ENCODE data around the gene PROSER3. TPM values are rescaled to one million over a fixed set of nuclear protein-coding genes. Genes with fewer than 3 reads are reported as not detected.

PROSER3 gene
- total and polyA plus RNA-seq, 2 of the 13 experiments (the other 11 are each of a cell fraction or from before 2014, with no cell fraction given), result 5.1 to 5.7 TPM

DNA sequence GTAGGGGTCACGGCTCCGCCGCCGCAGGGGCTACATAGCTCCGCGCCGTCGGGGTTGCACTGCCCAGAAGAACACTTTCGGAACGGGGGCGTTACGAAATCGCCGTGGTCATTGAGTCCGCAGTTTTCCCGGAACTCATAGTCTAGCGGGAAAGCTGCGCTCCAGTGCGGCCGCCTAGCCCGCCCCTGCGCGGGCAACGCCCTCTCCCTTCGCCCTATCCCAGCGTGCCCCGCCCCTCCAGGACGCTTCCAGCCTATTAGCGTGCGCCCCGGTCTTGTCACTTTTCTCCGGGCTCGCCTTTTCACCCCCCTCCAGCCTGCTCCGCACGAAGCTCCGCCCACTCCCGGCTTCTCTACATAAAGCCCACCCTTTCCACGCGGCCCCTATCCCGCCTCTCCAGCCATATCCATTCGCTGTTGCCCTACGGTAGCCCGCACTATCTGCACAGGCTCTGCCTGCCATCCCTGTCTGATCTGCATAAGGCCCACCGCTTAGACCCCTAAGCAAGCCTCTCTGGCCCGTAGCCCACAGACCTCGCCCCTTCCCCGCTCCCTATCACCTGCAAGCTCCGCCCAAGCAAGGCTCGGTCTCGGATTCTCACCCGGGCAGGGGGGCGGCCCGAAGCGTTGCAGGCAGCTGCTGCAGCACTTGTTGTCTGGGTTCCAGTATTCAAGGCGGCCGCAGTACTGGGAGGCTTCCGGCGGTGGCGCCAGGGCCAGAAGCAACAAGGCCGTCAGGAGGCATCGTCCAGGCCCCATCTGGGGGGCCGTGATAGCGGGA lies 17.4 kb upstream of the PROSER3 start (continued):
- TF ChIP-seq, protein P1, sequence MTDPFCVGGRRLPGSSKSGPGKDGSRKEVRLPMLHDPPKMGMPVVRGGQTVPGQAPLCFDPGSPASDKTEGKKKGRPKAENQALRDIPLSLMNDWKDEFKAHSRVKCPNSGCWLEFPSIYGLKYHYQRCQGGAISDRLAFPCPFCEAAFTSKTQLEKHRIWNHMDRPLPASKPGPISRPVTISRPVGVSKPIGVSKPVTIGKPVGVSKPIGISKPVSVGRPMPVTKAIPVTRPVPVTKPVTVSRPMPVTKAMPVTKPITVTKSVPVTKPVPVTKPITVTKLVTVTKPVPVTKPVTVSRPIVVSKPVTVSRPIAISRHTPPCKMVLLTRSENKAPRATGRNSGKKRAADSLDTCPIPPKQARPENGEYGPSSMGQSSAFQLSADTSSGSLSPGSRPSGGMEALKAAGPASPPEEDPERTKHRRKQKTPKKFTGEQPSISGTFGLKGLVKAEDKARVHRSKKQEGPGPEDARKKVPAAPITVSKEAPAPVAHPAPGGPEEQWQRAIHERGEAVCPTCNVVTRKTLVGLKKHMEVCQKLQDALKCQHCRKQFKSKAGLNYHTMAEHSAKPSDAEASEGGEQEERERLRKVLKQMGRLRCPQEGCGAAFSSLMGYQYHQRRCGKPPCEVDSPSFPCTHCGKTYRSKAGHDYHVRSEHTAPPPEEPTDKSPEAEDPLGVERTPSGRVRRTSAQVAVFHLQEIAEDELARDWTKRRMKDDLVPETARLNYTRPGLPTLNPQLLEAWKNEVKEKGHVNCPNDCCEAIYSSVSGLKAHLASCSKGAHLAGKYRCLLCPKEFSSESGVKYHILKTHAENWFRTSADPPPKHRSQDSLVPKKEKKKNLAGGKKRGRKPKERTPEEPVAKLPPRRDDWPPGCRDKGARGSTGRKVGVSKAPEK (CRISPR knock-in tag; IDR thresholded peaks at IDR 0.05; ENCODE audit: borderline replicate concordance), result no peak
- TF ChIP-seq FOXC1 (CRISPR knock-in tag; IDR thresholded peaks at IDR 0.05; ENCODE audit: borderline replicate concordance) (peak; percentile 84; the same call in 1 of the 2 replicates), CREM (IDR thresholded peaks at IDR 0.05) (peak; percentile 47), CREM (CRISPR knock-in tag; IDR thresholded peaks at IDR 0.05) (no peak), ZNF329 (CRISPR knock-in tag; IDR thresholded peaks at IDR 0.05; ENCODE audit: low read depth) (peak; percentile 84; the same call in 1 of the 2 replicates), ZNF652 (CRISPR knock-in tag; IDR thresholded peaks at IDR 0.05; ENCODE audit: borderline replicate concordance, low read depth) (no peak; the same call in 1 of the 2 replicates), TARDBP (CRISPR knock-in tag; IDR thresholded peaks at IDR 0.05) (0 out of 2 replicates have a peak, but pooled peaks have one; percentile 41), TBX3 (IDR thresholded peaks at IDR 0.05; ENCODE audit: borderline replicate concordance) (no peak), ZNF430 (CRISPR knock-in tag; IDR thresholded peaks at IDR 0.05) (peak; percentile 79; the same call in 1 of the 2 replicates), THAP11 (CRISPR knock-in tag; IDR thresholded peaks at IDR 0.05) (peak; percentile 85), ZNF747 (CRISPR knock-in tag; IDR thresholded peaks at IDR 0.05; ENCODE audit: borderline replicate concordance) (0 out of 2 replicates have a peak, but pooled peaks have one; percentile 42), PAX8 (CRISPR knock-in tag; IDR thresholded peaks at IDR 0.05; ENCODE audit: borderline replicate concordance) (no peak), ZNF768 (CRISPR knock-in tag; IDR thresholded peaks at IDR 0.05) (peak; percentile 26; the same call in 1 of the 2 replicates), TEAD2 (CRISPR knock-in tag; IDR thresholded peaks at IDR 0.05) (no peak)
- TF ChIP-seq, protein P2, sequence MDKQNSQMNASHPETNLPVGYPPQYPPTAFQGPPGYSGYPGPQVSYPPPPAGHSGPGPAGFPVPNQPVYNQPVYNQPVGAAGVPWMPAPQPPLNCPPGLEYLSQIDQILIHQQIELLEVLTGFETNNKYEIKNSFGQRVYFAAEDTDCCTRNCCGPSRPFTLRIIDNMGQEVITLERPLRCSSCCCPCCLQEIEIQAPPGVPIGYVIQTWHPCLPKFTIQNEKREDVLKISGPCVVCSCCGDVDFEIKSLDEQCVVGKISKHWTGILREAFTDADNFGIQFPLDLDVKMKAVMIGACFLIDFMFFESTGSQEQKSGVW (CRISPR knock-in tag; IDR thresholded peaks at IDR 0.05; ENCODE audit: borderline replicate concordance), result no peak
- TF ChIP-seq, protein P3, sequence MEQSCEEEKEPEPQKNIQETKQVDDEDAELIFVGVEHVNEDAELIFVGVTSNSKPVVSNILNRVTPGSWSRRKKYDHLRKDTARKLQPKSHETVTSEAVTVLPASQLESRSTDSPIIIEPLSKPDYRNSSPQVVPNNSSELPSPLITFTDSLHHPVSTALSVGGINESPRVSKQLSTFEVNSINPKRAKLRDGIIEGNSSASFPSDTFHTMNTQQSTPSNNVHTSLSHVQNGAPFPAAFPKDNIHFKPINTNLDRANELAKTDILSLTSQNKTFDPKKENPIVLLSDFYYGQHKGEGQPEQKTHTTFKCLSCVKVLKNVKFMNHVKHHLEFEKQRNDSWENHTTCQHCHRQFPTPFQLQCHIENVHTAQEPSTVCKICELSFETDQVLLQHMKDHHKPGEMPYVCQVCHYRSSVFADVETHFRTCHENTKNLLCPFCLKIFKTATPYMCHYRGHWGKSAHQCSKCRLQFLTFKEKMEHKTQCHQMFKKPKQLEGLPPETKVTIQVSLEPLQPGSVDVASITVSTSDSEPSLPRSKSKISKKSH (CRISPR knock-in tag; IDR thresholded peaks at IDR 0.05; ENCODE audit: borderline replicate concordance), result peak; percentile 44; the same call in 1 of the 2 replicates
- TF ChIP-seq, protein P4, sequence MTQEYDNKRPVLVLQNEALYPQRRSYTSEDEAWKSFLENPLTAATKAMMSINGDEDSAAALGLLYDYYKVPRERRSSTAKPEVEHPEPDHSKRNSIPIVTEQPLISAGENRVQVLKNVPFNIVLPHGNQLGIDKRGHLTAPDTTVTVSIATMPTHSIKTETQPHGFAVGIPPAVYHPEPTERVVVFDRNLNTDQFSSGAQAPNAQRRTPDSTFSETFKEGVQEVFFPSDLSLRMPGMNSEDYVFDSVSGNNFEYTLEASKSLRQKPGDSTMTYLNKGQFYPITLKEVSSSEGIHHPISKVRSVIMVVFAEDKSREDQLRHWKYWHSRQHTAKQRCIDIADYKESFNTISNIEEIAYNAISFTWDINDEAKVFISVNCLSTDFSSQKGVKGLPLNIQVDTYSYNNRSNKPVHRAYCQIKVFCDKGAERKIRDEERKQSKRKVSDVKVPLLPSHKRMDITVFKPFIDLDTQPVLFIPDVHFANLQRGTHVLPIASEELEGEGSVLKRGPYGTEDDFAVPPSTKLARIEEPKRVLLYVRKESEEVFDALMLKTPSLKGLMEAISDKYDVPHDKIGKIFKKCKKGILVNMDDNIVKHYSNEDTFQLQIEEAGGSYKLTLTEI (CRISPR knock-in tag; conservative IDR thresholded peaks at IDR 0.05), result no peak
- TF ChIP-seq, protein P5, sequence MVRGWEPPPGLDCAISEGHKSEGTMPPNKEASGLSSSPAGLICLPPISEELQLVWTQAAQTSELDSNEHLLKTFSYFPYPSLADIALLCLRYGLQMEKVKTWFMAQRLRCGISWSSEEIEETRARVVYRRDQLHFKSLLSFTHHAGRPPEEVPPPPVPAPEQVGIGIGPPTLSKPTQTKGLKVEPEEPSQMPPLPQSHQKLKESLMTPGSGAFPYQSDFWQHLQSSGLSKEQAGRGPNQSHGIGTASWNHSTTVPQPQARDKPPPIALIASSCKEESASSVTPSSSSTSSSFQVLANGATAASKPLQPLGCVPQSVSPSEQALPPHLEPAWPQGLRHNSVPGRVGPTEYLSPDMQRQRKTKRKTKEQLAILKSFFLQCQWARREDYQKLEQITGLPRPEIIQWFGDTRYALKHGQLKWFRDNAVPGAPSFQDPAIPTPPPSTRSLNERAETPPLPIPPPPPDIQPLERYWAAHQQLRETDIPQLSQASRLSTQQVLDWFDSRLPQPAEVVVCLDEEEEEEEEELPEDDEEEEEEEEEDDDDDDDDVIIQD (CRISPR knock-in tag; IDR thresholded peaks at IDR 0.05; ENCODE audit: low read depth), result 0 out of 2 replicates have a peak, but pooled peaks have one; percentile 15

Data from HepG2 (cell line).